Naive B cell (primary cell): ENCODE data around the gene TWSG1. TPM values are rescaled to one million over a fixed set of nuclear protein-coding genes. Genes with fewer than 3 reads are reported as not detected.
A peak's percentile ranks its signal among the peaks of the same experiment; 100 is the strongest.
"Not testable (repeated sequence)": the region's sequence is repeated elsewhere in the genome, so short reads cannot be mapped to it uniquely, and the experiment has no call there.

Experiments
- ATAC-seq, 2 donors: fragments of 150-1000 bp; cut with Tn5 transposase; 2 replicates each; pipeline ENCODE4 v1.10.0; 2021; ENCODE audit warnings: low read depth in 2 of 2, mild to moderate bottlenecking in 2 of 2, moderate library complexity in 2 of 2
- DNase-seq: peaks from one replicate; pipeline ENCODE4 v3.0.0; 2022
- H3K27ac Mint-ChIP-seq, 6 donors: one replicate each; pipeline ENCODE4 v1.8.0; 2020 to 2022; ENCODE audit warnings: mild to moderate bottlenecking in 6 of 6, mixed read lengths in 6 of 6, moderate library complexity in 5 of 6, inconsistent platforms in 2 of 6
- H3K27me3 Mint-ChIP-seq, 3 donors: one replicate each; pipeline ENCODE4 v1.8.0; 2021 to 2022; ENCODE audit warnings: mixed read lengths in 3 of 3, mild to moderate bottlenecking in 1 of 3
- H3K36me3 Mint-ChIP-seq, 2 donors: one replicate each; pipeline ENCODE4 v1.8.0; 2020 to 2022; ENCODE audit warnings: mixed read lengths in 2 of 2, inconsistent platforms in 1 of 2, mild to moderate bottlenecking in 1 of 2
- H3K4me1 Mint-ChIP-seq, 3 donors: one replicate each; pipeline ENCODE4 v1.8.0; 2020 to 2022; ENCODE audit warnings: mixed read lengths in 3 of 3, inconsistent platforms in 1 of 3, mild to moderate bottlenecking in 1 of 3, moderate library complexity in 1 of 3
- H3K4me3 Mint-ChIP-seq, 8 donors: one replicate each; pipeline ENCODE4 v1.8.0; 2020 to 2022; ENCODE audit warnings: mild to moderate bottlenecking in 8 of 8, mixed read lengths in 8 of 8, moderate library complexity in 8 of 8, inconsistent platforms in 2 of 8
- H3K9me3 Mint-ChIP-seq, 7 donors: one replicate each; pipeline ENCODE4 v1.8.0; 2020 to 2022; ENCODE audit warnings: mixed read lengths in 7 of 7, mild to moderate bottlenecking in 5 of 7, inconsistent platforms in 2 of 7, moderate library complexity in 1 of 7
- polyA plus RNA-seq, 6 donors: library from polyadenylated mRNA; unstranded; fragments of 300-500 nt; fragmentation: Illumina TruSeq; gene quantifications; one replicate each; pipeline ENCODE4 v1.2.3, GENCODE V29; 2021; ENCODE audit warnings: low read depth in 6 of 6

Gene TWSG1
- polyA plus RNA-seq, 6 donors from 2014 or later, result 1.8 to 3.6 (median 2.8) TPM

DNA sequence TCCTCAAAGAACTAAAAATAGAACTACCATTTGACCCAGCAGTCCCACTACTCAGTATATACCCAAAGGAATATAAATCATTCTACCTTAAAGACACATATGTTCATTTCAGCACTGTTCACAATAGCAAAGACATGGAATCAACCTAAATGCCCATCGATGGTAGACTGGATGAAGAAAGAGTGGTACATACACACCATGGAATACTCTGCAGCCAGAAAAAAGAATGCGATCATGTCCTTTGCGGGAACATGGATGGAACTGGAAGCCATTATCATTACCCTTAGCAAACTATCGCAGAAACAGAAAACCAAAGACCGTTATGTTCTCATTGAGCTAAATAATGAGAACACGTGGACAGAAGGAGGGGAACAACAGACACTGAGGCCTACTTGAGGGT, 44.5 kb downstream of the TWSG1 start:
- Mint-ChIP-seq H3K4me1 (no peaks in the 10 kb centered on the region), H3K9me3 (peaks cover 0 to 9% (median 1%) of the 10 kb centered on the region in 7 donors), H3K4me3 (no peak overlapping the region), H3K27ac (no peak overlapping the region), H3K27me3 (no peaks in the 10 kb centered on the region), H3K36me3 (peaks cover 0 to 8% of the 10 kb centered on the region in 2 donors)
- ATAC-seq, result no peak
- no peak for DNase-seq

GRCh38 chr18:9380101-9380500, 45.5 kb downstream of the TWSG1 start:
- Mint-ChIP-seq H3K27me3 (no peaks in the 10 kb centered on the region), H3K36me3 (peaks cover 0 to 8% of the 10 kb centered on the region in 2 donors), H3K9me3 (peaks cover 0 to 9% (median 1%) of the 10 kb centered on the region in 7 donors), H3K4me3 (no peak overlapping the region), H3K4me1 (no peaks in the 10 kb centered on the region), H3K27ac (no peak overlapping the region)
- ATAC-seq, result no peak
- DNase-seq, result no peak

DNA sequence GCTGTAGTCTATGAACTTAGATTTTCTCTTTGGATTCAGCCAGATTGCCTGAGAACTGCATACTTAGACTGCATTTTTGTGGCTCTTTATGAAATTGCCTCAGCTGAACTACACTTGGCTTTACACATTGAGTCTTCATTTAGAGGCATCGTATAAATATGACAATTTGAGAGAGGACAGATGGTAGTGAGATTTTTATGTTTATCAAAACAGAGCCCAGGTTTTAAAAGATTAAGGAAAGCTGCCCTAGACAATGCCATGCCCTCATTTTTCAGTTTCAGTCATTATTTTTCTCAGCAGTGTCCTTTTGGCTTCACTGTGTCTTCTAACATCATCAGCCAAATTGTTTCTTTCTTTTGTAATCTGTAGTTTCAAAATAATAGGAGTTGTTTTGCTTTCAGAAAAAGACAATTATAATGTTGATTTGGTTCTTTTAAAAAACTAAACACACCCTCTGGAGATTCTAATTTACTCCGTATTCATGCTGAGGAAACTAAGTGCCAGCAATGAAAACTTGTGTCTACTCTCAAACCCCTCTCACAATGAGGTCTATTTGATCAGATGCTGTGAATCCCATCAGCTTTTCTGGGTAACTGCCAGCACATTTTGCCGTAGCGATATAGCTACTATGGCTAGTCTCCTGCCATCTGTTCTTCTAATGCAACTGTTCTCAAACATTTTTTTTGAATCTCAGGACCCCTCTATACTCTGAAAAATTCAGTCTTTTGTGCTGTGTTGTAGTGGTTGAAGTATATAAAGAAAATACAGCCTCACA, 46.2 kb downstream of the TWSG1 start:
- Mint-ChIP-seq H3K27me3 (no peaks in the 10 kb centered on the region), H3K9me3 (peaks cover 0 to 9% (median 1%) of the 10 kb centered on the region in 7 donors), H3K4me1 (no peaks in the 10 kb centered on the region), H3K4me3 (no peak overlapping the region), H3K36me3 (peaks cover 0 to 8% of the 10 kb centered on the region in 2 donors), H3K27ac (no peak overlapping the region)
- ATAC-seq (no peak), DNase-seq (no peak)

DNA sequence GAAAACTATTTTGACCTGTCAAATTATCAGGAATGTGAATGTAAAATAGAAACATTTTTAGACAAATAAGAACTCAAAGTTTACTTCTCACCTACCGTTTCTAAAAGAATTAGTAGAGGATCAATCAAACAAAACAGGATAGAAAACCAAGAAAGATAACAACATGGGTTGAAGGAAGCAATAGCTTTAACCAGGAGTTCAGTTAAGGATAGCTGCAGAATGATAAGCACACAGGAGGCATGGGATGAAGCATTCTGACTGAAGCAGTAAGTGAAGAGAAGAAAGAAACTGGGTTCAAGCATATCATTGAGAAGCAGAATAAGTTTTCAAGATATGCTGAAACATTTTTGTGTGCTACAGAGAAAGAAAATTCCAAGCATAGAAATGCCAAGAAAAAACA, 52.3 kb downstream of the TWSG1 start:
- ATAC-seq (no peak), DNase-seq (no peak)
- Mint-ChIP-seq H3K9me3 (peaks cover 0 to 15% (median 9%) of the 10 kb centered on the region in 7 donors), H3K4me1 (peaks cover 0 to 4% (median 0%) of the 10 kb centered on the region in 3 donors), H3K4me3 (no peak overlapping the region), H3K36me3 (peaks cover 9 to 11% of the 10 kb centered on the region in 2 donors), H3K27me3 (no peaks in the 10 kb centered on the region), H3K27ac (no peak overlapping the region)

- H3K27me3 Mint-ChIP-seq, result no peaks in the 10 kb centered on the region
- H3K36me3 Mint-ChIP-seq, result peaks cover 9 to 11% of the 10 kb centered on the region in 2 donors
- no peak for DNase-seq
- peaks cover 0 to 4% (median 0%) of the 10 kb centered on the region in 3 donors for H3K4me1 Mint-ChIP-seq
- peaks cover 0 to 21% (median 9%) of the 10 kb centered on the region in 7 donors for H3K9me3 Mint-ChIP-seq
- no peak overlapping the region for H3K4me3 Mint-ChIP-seq
- no peak for ATAC-seq
- H3K27ac Mint-ChIP-seq, result no peak overlapping the region
Observed at GRCh38 chr18:9387891-9388290, 53.3 kb downstream of the TWSG1 start.

DNA sequence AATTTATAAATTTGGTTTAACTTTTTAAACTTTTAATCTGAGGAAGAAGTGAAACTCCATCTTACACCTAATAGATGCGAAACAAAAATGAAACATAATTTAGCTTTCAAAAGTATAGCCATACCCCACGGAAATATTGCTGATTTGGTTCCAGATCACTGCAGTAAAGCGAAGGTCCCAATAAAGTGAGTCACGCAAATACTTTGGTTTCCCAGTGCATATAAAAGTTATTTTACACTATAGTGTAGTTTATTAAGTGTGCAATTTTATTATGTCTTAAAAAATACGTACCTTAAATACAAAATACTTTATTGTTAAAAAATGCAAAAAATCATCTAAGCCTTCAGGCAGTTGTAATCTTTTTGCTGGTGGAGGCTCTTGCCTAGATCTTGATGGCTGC, 55.1 kb downstream of the TWSG1 start:
- H3K4me3 Mint-ChIP-seq, result no peak overlapping the region
- peaks cover 9 to 11% of the 10 kb centered on the region in 2 donors for H3K36me3 Mint-ChIP-seq
- no peak overlapping the region for H3K27ac Mint-ChIP-seq
- peaks cover 0 to 21% (median 9%) of the 10 kb centered on the region in 7 donors for H3K9me3 Mint-ChIP-seq
- H3K4me1 Mint-ChIP-seq, result peaks cover 0 to 4% (median 0%) of the 10 kb centered on the region in 3 donors
- DNase-seq (no peak), ATAC-seq (no peak)
- no peaks in the 10 kb centered on the region for H3K27me3 Mint-ChIP-seq

DNA sequence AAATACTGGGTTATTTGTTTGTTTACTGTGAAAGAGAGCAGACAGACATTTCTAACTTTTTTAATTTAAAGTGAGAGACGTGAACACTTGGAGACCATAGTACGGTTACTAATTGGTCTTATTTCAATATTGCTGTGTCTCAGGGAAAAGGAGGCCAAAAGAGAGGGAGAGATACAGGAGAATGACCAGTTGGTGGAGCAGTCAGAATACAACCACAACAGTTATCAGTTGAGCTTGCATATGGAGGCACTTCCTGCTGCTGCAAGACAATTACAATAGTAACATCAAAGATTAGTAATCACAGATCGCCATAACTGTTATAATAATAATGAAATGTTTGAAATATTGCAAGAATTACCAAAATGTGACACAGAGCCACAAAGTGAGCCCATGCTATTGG, 58.2 kb downstream of the TWSG1 start:
- Mint-ChIP-seq H3K4me3 (no peak overlapping the region), H3K36me3 (peaks cover 9 to 25% of the 10 kb centered on the region in 2 donors), H3K9me3 (peaks cover 0 to 21% (median 9%) of the 10 kb centered on the region in 7 donors), H3K27me3 (no peaks in the 10 kb centered on the region), H3K27ac (no peak overlapping the region), H3K4me1 (peaks cover 0 to 4% (median 0%) of the 10 kb centered on the region in 3 donors)
- DNase-seq (no peak), ATAC-seq (no peak)

- Mint-ChIP-seq H3K4me3 (no peak overlapping the region), H3K9me3 (peaks cover 0 to 21% (median 9%) of the 10 kb centered on the region in 7 donors), H3K27ac (peak overlapping the region in 2 of 6 donors; percentile 52 to 81), H3K36me3 (peaks cover 9 to 25% of the 10 kb centered on the region in 2 donors), H3K4me1 (peaks cover 0 to 4% (median 0%) of the 10 kb centered on the region in 3 donors), H3K27me3 (no peaks in the 10 kb centered on the region)
- DNase-seq, result no peak
- no peak for ATAC-seq
Observed at GRCh38 chr18:9394046-9394445, 59.5 kb downstream of the TWSG1 start.

DNA sequence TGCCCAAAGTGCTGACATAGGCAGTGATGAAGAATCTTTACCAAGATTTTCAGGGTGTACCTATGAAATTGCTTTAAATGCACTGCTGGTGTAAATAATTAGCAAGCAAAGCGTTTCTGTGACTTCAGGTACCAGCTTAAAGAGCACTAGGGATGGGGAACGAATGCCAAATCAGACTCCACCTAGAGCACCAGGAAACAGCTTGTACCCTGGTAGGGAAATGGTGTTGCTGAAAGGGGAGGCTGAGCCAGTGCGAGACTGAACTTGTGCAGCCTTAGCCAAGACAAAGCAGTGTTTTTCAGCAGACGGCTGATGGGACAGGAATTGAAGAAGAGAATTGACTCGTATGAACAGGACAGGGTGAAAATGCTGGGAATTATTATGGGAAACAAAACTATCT, 65.6 kb downstream of the TWSG1 start:
- DNase-seq (no peak), ATAC-seq (no peak)
- Mint-ChIP-seq H3K36me3 (peaks cover 0 to 14% of the 10 kb centered on the region in 2 donors), H3K27me3 (no peaks in the 10 kb centered on the region), H3K9me3 (peaks cover 0 to 4% (median 0%) of the 10 kb centered on the region in 7 donors), H3K4me1 (peaks cover 8 to 18% (median 13%) of the 10 kb centered on the region in 3 donors), H3K4me3 (no peak overlapping the region), H3K27ac (no peak overlapping the region)

DNA sequence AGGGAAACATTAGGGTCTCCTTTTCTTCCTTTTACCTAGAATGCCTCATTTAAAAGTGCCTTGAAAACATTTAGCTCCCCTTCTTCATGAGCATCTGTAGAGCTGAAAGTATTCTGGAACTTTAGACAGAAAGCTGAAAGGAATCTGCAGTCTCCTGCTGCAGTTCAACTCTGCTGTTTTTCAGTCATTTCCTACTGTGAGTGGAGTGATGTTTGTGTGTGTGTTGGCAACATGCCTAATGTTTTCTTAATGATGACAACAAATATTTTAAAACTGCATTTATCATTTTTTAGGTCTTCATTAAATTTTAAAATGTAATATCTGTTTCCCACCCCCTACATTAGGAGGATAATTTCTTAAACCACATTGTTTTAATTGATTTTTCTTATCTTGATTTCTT, 66.6 kb downstream of the TWSG1 start:
- H3K4me3 Mint-ChIP-seq, result no peak overlapping the region

DNA sequence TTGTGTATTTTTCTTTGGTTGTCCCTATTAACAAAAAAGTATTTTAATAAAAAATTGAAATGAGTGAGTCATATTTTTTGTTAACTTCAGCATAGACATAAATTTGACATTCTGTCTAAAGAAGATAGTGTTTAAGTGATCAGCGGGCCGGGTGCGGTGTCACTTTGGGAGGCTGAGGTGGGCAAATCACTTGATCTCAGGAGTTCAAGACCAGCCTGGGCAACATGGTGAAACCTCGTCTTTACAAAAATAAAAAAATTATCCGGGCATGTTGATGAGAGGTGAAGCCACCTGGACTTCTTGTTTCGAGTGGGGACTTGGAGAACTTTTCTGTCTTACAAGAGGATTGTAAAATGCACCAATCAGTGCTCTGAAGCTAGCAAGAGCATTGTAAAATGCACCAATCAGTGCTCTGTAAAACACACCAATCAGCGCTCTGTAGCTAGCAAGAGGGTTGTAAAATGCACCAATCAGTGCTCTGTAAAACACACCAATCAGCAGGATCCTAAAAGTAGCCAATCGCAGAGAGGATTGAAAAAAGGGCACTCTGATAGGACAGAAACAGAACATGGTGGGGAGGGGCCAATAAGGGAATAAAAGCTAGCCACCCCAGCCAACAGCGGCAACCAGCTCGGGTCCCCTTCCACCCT, 67.9 kb downstream of the TWSG1 start:
- Mint-ChIP-seq H3K27ac (peak overlapping the region in 1 of 6 donors; percentile 79), H3K4me1 (peaks cover 13 to 28% (median 14%) of the 10 kb centered on the region in 3 donors), H3K4me3 (peak overlapping the region in 1 of 8 donors; percentile 70)
- not testable (repeated sequence) for H3K9me3 Mint-ChIP-seq, H3K36me3 Mint-ChIP-seq, H3K27me3 Mint-ChIP-seq, DNase-seq, ATAC-seq

More for the DNA sequence above, 66.6 kb downstream of the TWSG1 start:
- Mint-ChIP-seq H3K9me3 (peaks cover 0 to 4% (median 0%) of the 10 kb centered on the region in 7 donors), H3K4me1 (peaks cover 13 to 28% (median 14%) of the 10 kb centered on the region in 3 donors), H3K27me3 (no peaks in the 10 kb centered on the region), H3K36me3 (peaks cover 0 to 9% of the 10 kb centered on the region in 2 donors), H3K27ac (no peak overlapping the region)
- ATAC-seq, result no peak
- no peak for DNase-seq

- ATAC-seq, result no peak
- H3K27me3 Mint-ChIP-seq, result no peaks in the 10 kb centered on the region
Observed at GRCh38 chr18:9403795-9404564, 69.4 kb downstream of the TWSG1 start.

DNA sequence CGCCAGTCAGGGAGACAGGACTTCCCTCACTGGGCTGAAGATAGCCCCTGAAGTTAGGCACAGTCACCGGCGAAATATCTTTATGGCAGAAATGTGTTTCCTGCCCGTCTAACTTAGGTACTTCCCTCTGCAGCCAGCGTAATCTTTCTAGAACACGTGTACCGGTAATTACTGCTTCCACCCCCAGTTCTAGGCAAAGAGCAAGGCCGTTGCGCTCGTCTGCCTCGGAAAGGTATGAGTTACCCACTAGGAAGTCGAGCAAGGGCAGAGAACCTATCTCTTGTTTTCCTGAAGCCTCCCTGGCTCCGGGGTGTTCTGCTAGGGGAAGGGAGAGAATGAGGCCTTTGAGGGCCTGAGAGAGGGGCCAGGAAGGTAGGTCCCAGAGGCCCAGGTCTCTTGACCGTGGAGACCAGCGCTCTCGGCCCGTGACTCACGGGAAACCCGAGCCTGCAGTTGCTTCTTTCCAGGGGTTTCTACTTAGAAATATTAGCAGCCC, 70.0 kb downstream of the TWSG1 start:
- Mint-ChIP-seq H3K4me1 (peaks cover 13 to 28% (median 14%) of the 10 kb centered on the region in 3 donors), H3K4me3 (peak overlapping the region; percentile 57 to 95 (median 84)), H3K36me3 (peaks cover 0 to 3% of the 10 kb centered on the region in 2 donors), H3K27me3 (no peaks in the 10 kb centered on the region), H3K27ac (peak overlapping the region in 5 of 6 donors; percentile 54 to 94 (median 69)), H3K9me3 (peaks cover 0 to 4% (median 0%) of the 10 kb centered on the region in 7 donors)
- DNase-seq, result peak; percentile 20
- peak; percentile 92 for ATAC-seq

More at GRCh38 chr18:9403795-9404564, 69.4 kb downstream of the TWSG1 start:
- Mint-ChIP-seq H3K9me3 (peaks cover 0 to 4% (median 0%) of the 10 kb centered on the region in 7 donors), H3K4me3 (peak overlapping the region; percentile 57 to 95 (median 84)), H3K27ac (peak overlapping the region in 5 of 6 donors; percentile 54 to 94 (median 69)), H3K4me1 (peaks cover 13 to 28% (median 14%) of the 10 kb centered on the region in 3 donors), H3K36me3 (no peaks in the 10 kb centered on the region)
- no peak for DNase-seq
